GM20000 (cell line): ENCODE data around the gene FAM83C.

Experiments
- DNase-seq: peaks from one replicate; pipeline ENCODE4 v3.0.0; 2012; ENCODE audit warnings: low spot score
- TF ChIP-seq, protein P1 (sequence below): IDR thresholded peaks from 2 replicates; pipeline ENCODE4 v1.5.1; 2012; ENCODE audit warnings: mild to moderate bottlenecking, control low read depth; ENCODE audit errors: extremely low read depth, missing control alignments

The FAM83C gene

GRCh38 chr20:35297155-35297554 is 4.9 kb upstream of the FAM83C start:
- TF ChIP-seq, protein P1, sequence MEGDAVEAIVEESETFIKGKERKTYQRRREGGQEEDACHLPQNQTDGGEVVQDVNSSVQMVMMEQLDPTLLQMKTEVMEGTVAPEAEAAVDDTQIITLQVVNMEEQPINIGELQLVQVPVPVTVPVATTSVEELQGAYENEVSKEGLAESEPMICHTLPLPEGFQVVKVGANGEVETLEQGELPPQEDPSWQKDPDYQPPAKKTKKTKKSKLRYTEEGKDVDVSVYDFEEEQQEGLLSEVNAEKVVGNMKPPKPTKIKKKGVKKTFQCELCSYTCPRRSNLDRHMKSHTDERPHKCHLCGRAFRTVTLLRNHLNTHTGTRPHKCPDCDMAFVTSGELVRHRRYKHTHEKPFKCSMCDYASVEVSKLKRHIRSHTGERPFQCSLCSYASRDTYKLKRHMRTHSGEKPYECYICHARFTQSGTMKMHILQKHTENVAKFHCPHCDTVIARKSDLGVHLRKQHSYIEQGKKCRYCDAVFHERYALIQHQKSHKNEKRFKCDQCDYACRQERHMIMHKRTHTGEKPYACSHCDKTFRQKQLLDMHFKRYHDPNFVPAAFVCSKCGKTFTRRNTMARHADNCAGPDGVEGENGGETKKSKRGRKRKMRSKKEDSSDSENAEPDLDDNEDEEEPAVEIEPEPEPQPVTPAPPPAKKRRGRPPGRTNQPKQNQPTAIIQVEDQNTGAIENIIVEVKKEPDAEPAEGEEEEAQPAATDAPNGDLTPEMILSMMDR, result no peak

DNA sequence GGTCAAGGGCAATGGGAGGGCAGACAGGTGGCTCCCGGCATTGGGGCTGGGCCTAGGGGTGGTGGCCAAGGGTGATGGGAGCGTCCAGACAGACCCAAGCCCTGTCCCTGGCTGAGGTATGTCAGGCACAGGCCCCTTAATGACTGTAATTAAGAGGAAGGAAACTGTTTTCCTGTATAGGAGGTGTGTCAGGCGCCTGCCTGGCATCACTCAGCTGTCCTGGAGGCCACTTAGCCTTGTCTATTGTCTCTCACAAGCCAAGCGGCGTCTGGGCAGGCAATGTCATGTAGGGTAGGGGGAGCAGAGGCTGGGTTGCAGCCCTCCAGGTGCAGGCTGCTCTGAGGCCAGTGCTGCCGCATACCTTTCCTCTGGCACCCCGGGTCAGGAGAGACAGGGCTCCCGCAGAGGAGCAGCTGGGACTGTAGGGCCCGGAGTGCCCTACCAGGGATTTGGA is 3.9 kb upstream of the FAM83C start:
- DNase-seq, result no peak
- TF ChIP-seq, protein P1, result no peak

More at GRCh38 chr20:35297155-35297554, 4.9 kb upstream of the FAM83C start:
- no peak for DNase-seq

- TF ChIP-seq, protein P1, result no peak
- DNase-seq, result no peak
Measured at GRCh38 chr20:35295674-35296073, 3.4 kb upstream of the FAM83C start.

- TF ChIP-seq, protein P1, result no peak
- DNase-seq, result no peak
Measured at GRCh38 chr20:35295058-35295457, 2.8 kb upstream of the FAM83C start.

DNA sequence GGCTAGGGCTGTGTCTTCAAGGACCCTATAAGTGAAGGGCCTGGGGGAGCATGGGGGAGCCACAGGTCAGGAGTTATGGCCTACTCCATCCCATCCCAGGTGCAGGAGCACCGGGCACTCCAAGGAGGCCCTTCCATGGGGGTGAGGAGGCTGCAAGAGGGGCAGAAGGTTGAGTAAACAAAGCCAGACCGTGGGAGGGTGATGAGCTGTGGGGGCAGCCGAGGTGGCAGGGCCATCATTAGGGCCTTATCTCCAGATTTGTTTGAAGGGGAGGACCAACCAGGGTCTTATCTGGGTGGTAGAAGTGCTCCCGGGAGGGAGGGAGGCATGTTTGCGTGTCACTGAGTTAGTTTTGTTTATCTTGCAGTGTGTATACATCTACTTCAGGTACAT is 2.1 kb upstream of the FAM83C start:
- DNase-seq, result no peak
- TF ChIP-seq, protein P1, result no peak

GRCh38 chr20:35293303-35294292 is 1.4 kb upstream of the FAM83C start:
- no peak for DNase-seq
- TF ChIP-seq, protein P1, result no peak

DNA sequence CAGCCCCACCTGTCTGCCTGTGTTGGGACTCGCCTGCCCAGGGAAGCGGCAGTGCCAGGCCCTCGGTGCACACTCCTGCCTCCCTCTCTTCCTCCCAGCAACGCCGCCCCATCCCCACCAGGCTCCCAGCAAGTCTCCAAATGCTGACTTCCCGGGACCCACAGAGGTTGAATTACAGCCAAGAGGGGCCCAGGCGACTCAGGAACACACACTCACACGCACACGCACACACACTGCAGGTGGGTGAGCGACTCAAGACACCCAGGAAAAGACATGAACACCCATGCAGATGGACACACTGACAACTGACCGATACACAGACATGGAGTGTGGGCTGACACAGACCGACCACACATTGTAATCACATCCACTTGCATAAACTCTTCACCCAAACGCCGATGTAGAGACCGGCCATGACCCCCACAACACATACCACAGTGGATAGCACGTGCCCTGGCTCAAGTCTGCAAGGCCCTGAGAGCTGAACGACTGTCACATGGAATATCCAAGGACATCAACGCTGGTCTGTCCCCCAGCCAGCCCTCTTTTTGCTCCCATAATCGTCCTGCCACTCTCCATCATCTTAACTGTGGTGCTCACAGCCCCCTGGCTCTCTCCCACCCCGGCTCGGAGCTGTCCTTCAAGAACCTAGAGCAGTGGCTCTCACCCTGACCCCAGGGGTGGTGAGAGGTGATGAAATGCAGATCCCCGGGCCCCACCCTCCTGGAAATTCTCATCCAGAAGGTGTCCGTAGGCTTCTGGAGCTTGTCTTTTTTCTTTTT is 470 bp upstream of the FAM83C start:
- DNase-seq, result no peak
- TF ChIP-seq, protein P1, result no peak
